IMR-90 (cell line): ENCODE data around the gene KMT2C. TPM values are rescaled to one million over a fixed set of nuclear protein-coding genes. Genes with fewer than 3 reads are reported as not detected.
"Not testable (repeated sequence)": the region's sequence is repeated elsewhere in the genome, so short reads cannot be mapped to it uniquely, and the experiment has no call there.

Source experiments
- ATAC-seq: fragments of 200-7000 bp; cut with Tn5 transposase; 2 replicates; pipeline ENCODE4 v1.9.1; 2020; ENCODE audit warnings: low read depth, mild to moderate bottlenecking, moderate library complexity
- BruUV-seq: library from RNA; stranded (reverse); fragments of 400-500 nt; replicated peaks from 2 replicates; lab custom pipeline; 2021; lab: Mats Ljungman, UMichigan
- CTCF ChIA-PET: fragments of 300-600 bp; formaldehyde crosslinking; extraction: SDS; loops from one replicate; lab custom pipeline; 2021; ENCODE audit warnings: antibody characterized with exemption; lab: Yijun Ruan, JAX
- POLR2A ChIA-PET: fragments of 300-600 bp; sonication (Branson Sonifier 250); formaldehyde crosslinking; loops from one replicate; lab custom pipeline; 2022; ENCODE audit warnings: antibody characterized with exemption; ENCODE audit not compliant: unreplicated experiment; lab: Charles Lee
- DNase-seq: peaks from one replicate; pipeline ENCODE4 v3.0.0; 2013
- H2AFZ ChIP-seq: replicated peaks from 2 replicates; pipeline ENCODE3; 2013; ENCODE audit warnings: low read length, mild to moderate bottlenecking; ENCODE audit not compliant: poor library complexity
- H2AK5ac ChIP-seq: 2 replicates; pipeline ENCODE4 v1.6.1; 2013; ENCODE audit warnings: low read depth, low read length, inconsistent platforms
- H2AK9ac ChIP-seq: replicated peaks from 2 replicates; pipeline ENCODE3; 2013; ENCODE audit warnings: mild to moderate bottlenecking, low read depth, low read length, moderate library complexity; ENCODE audit not compliant: poor library complexity
- H2BK120ac ChIP-seq: 2 replicates; pipeline ENCODE4 v1.6.1; 2013; ENCODE audit warnings: low read depth, low read length, inconsistent platforms
- H2BK15ac ChIP-seq: 3 replicates; pipeline ENCODE4 v1.6.1; 2013; ENCODE audit warnings: low read depth, low read length, inconsistent platforms
- H2BK20ac ChIP-seq: 2 replicates; pipeline ENCODE4 v1.6.1; 2013; ENCODE audit warnings: low read depth, mild to moderate bottlenecking, inconsistent platforms, low read length, moderate library complexity
- H2BK5ac ChIP-seq: 2 replicates; pipeline ENCODE4 v1.6.1; 2013; ENCODE audit warnings: mild to moderate bottlenecking, low read depth, low read length, inconsistent platforms; ENCODE audit not compliant: poor library complexity, severe bottlenecking
- H3K14ac ChIP-seq: replicated peaks from 2 replicates; pipeline ENCODE4 v1.6.1; 2013; ENCODE audit warnings: low read depth, low read length, inconsistent platforms
- H3K18ac ChIP-seq: 2 replicates; pipeline ENCODE4 v1.6.1; 2013; ENCODE audit warnings: low read depth, low read length, control low read depth
- H3K23ac ChIP-seq: 2 replicates; pipeline ENCODE4 v1.6.1; 2013; ENCODE audit warnings: low read depth, low read length, inconsistent platforms
- H3K27ac ChIP-seq: 2 replicates; pipeline ENCODE4 v1.5.1; 2013; ENCODE audit warnings: mild to moderate bottlenecking, control low read depth, low read length; ENCODE audit not compliant: insufficient read depth
- H3K27me3 ChIP-seq: 2 replicates; pipeline ENCODE4 v1.6.1; 2013; ENCODE audit warnings: low read length; ENCODE audit not compliant: control insufficient read depth, insufficient read depth
- H3K36me3 ChIP-seq: 2 replicates; pipeline ENCODE4 v1.6.1; 2013; ENCODE audit warnings: low read length, mixed read lengths; ENCODE audit not compliant: control insufficient read depth, insufficient read depth
- H3K4ac ChIP-seq: 2 replicates; pipeline ENCODE4 v1.6.1; 2013; ENCODE audit warnings: low read depth, low read length, inconsistent platforms
- H3K4me1 ChIP-seq: 2 replicates; pipeline ENCODE4 v1.6.1; 2013; ENCODE audit warnings: low read length, mixed read lengths; ENCODE audit not compliant: control insufficient read depth, insufficient read depth
- H3K4me2 ChIP-seq: 2 replicates; pipeline ENCODE4 v1.6.1; 2013; ENCODE audit warnings: low read depth, mild to moderate bottlenecking, control low read depth, low read length, moderate library complexity
- H3K4me3 ChIP-seq: 2 replicates; pipeline ENCODE4 v1.5.1; 2013; ENCODE audit warnings: low read depth, mild to moderate bottlenecking, control low read depth, low read length, moderate library complexity; ENCODE audit not compliant: insufficient read depth
- H3K56ac ChIP-seq: 2 replicates; pipeline ENCODE4 v1.6.1; 2013; ENCODE audit warnings: low read length, inconsistent platforms; ENCODE audit not compliant: insufficient read depth; ENCODE audit errors: extremely low read depth
- H3K79me1 ChIP-seq, 2 experiments: 2 replicates each; pipeline ENCODE4 v1.6.1; 2013; ENCODE audit warnings: low read length in 2 of 2, inconsistent platforms in 1 of 2, low read depth in 1 of 2
- H3K9ac ChIP-seq: 2 replicates; pipeline ENCODE4 v1.6.1; 2013; ENCODE audit warnings: low read depth, low read length, control low read depth
- H3K9me1 ChIP-seq: 2 replicates; pipeline ENCODE4 v1.6.1; 2013; ENCODE audit warnings: low read length, inconsistent platforms; ENCODE audit not compliant: insufficient read depth
- H3K9me3 ChIP-seq: 2 replicates; pipeline ENCODE4 v1.6.1; 2013; ENCODE audit warnings: low read length; ENCODE audit not compliant: control insufficient read depth, insufficient read depth
- H4K20me1 ChIP-seq: 2 replicates; pipeline ENCODE4 v1.6.1; 2013; ENCODE audit warnings: low read length, inconsistent platforms; ENCODE audit not compliant: insufficient read depth
- H4K5ac ChIP-seq: 2 replicates; pipeline ENCODE4 v1.6.1; 2013; ENCODE audit warnings: mild to moderate bottlenecking, low read depth, low read length, control low read depth
- H4K8ac ChIP-seq, 2 experiments: 2 replicates each; pipeline ENCODE4 v1.6.1; 2013; ENCODE audit warnings: low read depth in 2 of 2, low read length in 2 of 2, control low read depth in 1 of 2, inconsistent platforms in 1 of 2
- H4K91ac ChIP-seq: 2 replicates; pipeline ENCODE4 v1.6.1; 2013; ENCODE audit warnings: low read depth, low read length, inconsistent platforms; ENCODE audit not compliant: insufficient read depth
- WGBS, 2 experiments: methylation state at CpG; one replicate each; pipeline versions ENCODE4 v1.1.5 to v1.1.7; 2013; ENCODE audit warnings: missing lambda C conversion rate in 2 of 2; ENCODE audit not compliant: insufficient read length in 1 of 2; ENCODE audit errors: extremely low coverage in 2 of 2; 5-methylcytosine and 5-hydroxymethylcytosine counted together
- dilution Hi-C: fragments of 300-500 bp; cut with HindIII; formaldehyde crosslinking; loops from one replicate; pipeline ENCODE4 v1.14.3; 2018; ENCODE audit warnings: low sequenced_read_pairs; ENCODE audit not compliant: unreplicated experiment
- in situ Hi-C: fragments of 300-500 bp; cut with MboI; formaldehyde crosslinking; loops from 3 replicates; pipeline ENCODE4 v1.14.3; 2019; ENCODE audit warnings: low sequenced_read_pairs, inconsistent platforms, mixed read lengths
- intact Hi-C: fragments of 100-400 bp; cut with micrococcal nuclease; formaldehyde crosslinking; loops from 2 replicates; pipeline ENCODE4 v1.10.0; 2022
- polyA plus RNA-seq, 3 experiments: library from polyadenylated mRNA; depleted of rRNA; stranded (reverse); fragments of >200 nt; gene quantifications; 2 replicates each; pipeline ENCODE4 v1.2.3, GENCODE V29; 2012; ENCODE audit warnings: low replicate concordance in 1 of 3
- total RNA-seq: library from RNA; depleted of rRNA; stranded (reverse); fragments of >200 nt; gene quantifications from 2 replicates; pipeline ENCODE4 v1.2.3, GENCODE V29; 2012

KMT2C gene
- total and polyA plus RNA-seq, 2 of the 4 experiments (the other 2 are of a cell fraction) = 8.0 to 23.3 TPM

- BruUV-seq, H2AK9ac ChIP-seq, H3K4me2 ChIP-seq, dilution Hi-C loops, in situ Hi-C loops, H3K27me3 ChIP-seq, intact Hi-C loops, H3K4ac ChIP-seq, DNase-seq, H4K91ac ChIP-seq, H3K14ac ChIP-seq, H3K36me3 ChIP-seq, H3K4me1 ChIP-seq, H3K23ac ChIP-seq, H2BK15ac ChIP-seq, H2AFZ ChIP-seq, H2AK5ac ChIP-seq, H3K9me3 ChIP-seq, H2BK120ac ChIP-seq, H4K5ac ChIP-seq, H2BK5ac ChIP-seq, H3K9me1 ChIP-seq, ATAC-seq, H3K9ac ChIP-seq, H3K4me3 ChIP-seq, H4K8ac ChIP-seq, H3K56ac ChIP-seq, H2BK20ac ChIP-seq, POLR2A ChIA-PET, H3K18ac ChIP-seq, H3K27ac ChIP-seq: not testable (repeated sequence)
- peaks cover 11 to 19% of the 10 kb centered on the region in 2 experiments for H3K79me1 ChIP-seq
- H4K20me1 ChIP-seq = peaks cover 42% of the 10 kb centered on the region
- WGBS, 2 experiments = 57% methylated on average over 1 of the region's 5 CpGs; no CpG with 5 or more reads in 1 of the 2 experiments
- CTCF ChIA-PET = interaction anchor here (0.6 kb wide), 1 partner anchor 29 kb away, joined by 4 read pairs; no protein-coding TSS in a partner anchor
Observed at GRCh38 chr7:152380931-152381578, 54.7 kb downstream of the KMT2C start.

DNA sequence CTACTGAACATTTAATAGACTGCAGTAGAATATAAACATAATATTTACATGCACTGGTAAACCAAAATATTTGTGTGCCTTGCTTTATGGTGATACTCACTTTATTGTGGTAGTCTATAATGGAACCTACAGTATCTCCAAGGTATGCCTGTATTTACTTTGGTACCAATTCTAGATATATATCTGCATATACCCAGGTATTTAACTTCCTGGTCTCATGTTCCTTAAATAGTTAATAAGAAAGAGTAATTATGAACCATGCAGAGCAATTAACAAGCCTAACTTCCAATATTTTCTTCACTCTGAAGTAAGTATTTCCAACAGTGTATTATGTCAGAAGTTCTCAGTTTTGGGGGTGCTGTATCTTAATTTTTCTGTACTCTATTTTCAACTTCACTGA is 57.3 kb downstream of the KMT2C start:
- H3K9me1 ChIP-seq, H3K9me3 ChIP-seq, in situ Hi-C loops, H3K4ac ChIP-seq, ATAC-seq, H3K23ac ChIP-seq, H3K14ac ChIP-seq, H3K27me3 ChIP-seq, H2BK120ac ChIP-seq, H2BK20ac ChIP-seq, H3K4me2 ChIP-seq, H3K4me1 ChIP-seq, H3K9ac ChIP-seq, H4K5ac ChIP-seq, H4K91ac ChIP-seq, DNase-seq, CTCF ChIA-PET, H4K8ac ChIP-seq, intact Hi-C loops, BruUV-seq, H2AK5ac ChIP-seq, H3K4me3 ChIP-seq, H3K18ac ChIP-seq, H3K56ac ChIP-seq, H2BK5ac ChIP-seq, dilution Hi-C loops, H3K27ac ChIP-seq, POLR2A ChIA-PET, H3K36me3 ChIP-seq, H2AK9ac ChIP-seq, H2AFZ ChIP-seq, H2BK15ac ChIP-seq: not testable (repeated sequence)
- Histone ChIP-seq H4K20me1 (peaks cover 43% of the 10 kb centered on the region), H3K79me1 (peaks cover 14 to 24% of the 10 kb centered on the region in 2 experiments)
